ENCODE data around the gene GABARAPL2.

The GABARAPL2 gene

DNA sequence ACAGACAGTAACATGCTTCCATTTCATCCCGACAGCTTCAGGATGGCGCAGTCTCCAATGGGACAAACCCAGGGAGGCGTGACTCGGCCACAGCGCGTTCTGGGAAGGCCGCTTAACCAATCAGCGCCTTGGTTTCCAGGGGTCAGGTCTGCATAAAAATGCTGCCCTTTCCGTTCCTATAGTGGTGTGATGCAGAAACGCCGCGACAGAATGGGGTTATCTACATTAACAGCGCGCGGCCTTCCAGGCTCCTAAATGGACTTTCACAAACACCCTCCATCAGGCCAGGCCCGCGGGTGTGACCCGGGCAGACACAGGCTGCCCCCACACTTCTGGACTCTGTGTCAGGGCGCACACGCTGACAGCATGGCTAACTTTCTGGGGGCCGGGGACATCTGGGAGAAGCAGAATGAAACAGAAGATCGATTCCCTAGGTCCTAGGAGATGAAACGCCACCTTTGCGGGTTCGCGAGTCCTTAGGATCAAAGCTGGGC, 10.9 kb upstream of the GABARAPL2 start:
- DNase-seq (ENCODE audit: low read depth) = no peak

DNA sequence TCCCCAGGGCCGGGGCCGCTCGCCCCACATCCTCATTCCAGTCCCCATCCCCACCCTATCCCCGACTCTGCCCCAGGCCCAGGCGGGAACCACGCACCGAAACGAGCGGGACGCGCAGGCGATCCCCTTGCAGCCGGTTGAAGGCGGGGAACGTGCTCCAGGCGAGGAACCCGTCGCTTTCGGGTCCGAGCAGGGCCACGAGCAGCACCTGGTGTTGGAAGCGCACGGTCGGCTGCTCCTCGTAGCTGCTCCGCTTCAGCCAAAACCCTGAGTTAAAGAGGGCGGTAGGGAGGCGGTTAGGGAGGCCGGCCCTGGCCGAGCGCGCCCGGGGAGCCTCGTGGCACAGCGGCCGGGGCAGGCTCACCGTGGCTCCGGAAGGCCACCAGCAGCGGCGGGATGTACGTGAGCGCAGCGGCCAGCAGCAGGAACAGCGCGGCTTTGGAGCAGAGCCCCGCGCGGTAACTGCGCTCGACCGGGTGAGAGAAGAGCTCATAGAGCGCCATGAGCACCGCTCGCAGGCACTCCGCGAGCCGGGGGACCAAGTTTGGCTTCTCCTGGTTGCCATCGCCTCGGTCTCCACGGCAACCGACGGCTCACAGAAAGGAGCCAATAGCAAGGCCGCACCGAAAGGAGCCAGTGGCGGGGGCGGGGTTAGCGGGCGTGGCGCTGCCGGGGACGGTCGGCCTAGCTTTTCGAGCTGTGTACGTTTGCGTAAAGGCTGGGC, 10.3 kb upstream of the GABARAPL2 start, which contains the start of gene TMEM231:
Gene TMEM231 (minus strand): TSS at position 546 of the 724 bp plus-strand sequence. CDS start 43 bp downstream, at position 503.
- DNase-seq (ENCODE audit: low read depth) = peak; percentile 94

DNA sequence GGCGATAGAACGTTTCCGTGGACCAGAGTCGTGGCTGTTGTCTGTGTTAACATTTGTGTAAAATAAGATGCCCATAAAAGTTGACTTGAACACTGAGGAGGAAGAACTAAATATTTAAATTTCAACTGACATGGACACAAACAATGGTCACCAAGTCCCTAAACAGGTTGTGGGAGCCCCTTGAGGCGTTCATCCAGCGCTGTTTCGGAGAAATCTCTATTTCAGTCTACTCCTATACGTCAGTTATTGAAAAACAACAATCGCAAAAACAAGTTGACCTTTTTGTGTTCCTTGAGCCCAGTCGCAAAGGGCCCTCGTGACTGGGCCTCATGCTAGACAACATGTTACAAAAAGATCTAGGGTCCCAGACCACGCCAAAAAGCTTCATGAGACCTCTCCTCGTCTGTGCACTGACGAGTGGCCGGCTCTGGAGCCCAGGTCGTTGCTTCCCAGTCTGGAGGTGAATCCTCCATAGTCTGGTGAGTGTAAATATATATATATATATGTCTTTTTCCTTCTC, 9.7 kb upstream of the GABARAPL2 start:
- DNase-seq (ENCODE audit: low read depth) = no peak

DNA sequence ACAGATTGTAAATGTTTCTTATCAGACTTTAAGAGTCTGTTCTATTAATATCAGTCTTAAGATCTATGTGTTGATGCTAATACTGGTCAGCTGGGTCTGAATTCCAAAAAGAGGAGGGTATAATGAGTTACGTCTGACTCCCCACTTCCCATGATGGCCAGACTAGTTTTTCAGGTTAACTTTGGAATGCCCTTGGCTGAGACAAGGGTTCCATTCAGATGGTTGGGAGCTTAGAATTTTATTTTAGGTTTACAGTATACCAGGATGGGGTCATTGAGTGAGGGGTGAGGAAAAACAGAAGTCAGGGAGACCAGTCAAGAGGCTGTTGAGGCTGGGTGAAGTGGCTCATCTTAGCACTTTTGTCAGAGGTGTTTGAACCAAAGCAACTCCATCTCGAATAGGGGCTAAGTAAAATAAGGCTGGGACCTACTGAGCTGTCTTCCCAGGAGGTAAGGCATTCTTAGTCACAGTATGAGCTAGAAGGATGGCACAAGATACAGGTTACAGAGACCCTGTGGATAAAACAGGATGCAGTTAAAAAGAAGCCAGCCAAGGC, 7.3 kb upstream of the GABARAPL2 start:
- no peak for DNase-seq (ENCODE audit: low read depth)

DNA sequence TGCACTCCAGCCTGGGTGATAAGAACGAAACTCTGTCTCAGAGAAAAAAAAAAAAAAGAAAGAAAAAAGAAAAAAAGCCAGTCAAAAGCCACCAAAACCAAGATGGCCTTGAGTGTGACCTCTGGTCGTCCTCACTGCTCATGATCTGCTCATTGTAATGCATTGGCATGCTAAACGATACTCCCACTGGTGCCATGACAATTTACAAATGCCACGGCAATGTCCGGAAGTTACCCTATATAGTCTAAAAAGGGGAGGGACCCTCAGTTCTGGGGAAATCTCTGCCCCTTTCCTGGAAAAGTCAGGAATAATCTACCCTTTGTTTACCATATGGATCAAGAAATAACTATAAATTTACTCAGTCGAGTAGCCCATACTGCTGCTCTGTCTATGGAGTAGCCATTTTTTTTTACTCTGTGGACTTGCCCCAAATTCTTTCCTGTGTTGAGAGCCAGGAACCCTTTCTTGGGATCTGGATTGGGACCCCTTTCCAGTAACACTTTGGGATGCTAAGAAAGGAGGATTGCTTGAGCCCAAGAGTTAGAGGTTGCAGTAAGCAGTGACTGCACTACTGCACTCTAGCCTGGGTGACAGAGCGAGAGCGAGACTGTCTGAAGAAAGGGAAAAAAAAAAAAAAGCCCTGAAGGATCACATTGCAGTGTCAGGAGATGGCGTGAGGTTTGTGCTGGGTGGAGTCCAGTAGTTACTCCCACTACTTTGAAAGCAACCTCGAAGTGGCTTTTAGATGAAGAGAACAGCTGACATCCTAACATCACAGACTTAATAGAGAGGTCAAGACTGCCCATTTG, 6.4 kb upstream of the GABARAPL2 start:
- no peak for DNase-seq (ENCODE audit: low read depth)

DNA sequence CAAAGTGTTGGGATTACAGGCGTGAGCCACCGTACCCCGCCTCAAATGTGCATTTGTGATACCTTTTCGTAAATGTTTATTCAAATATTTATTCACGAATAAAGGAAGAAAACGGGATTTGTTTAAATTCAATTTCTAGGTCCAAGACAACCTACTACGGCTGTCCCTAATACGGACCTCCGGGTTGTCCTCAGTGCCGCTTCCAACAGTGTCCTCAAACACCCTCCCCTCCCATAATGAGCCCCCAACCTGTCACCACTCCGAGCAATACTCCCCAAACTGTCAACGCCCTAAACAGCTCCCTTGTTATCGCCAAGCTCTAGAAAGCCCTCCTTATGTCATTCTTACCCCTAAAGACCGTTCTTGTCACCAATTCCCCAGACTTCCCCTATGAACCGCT, 539 bp upstream of the GABARAPL2 start:
- DNase-seq (ENCODE audit: low read depth) = no peak

DNA sequence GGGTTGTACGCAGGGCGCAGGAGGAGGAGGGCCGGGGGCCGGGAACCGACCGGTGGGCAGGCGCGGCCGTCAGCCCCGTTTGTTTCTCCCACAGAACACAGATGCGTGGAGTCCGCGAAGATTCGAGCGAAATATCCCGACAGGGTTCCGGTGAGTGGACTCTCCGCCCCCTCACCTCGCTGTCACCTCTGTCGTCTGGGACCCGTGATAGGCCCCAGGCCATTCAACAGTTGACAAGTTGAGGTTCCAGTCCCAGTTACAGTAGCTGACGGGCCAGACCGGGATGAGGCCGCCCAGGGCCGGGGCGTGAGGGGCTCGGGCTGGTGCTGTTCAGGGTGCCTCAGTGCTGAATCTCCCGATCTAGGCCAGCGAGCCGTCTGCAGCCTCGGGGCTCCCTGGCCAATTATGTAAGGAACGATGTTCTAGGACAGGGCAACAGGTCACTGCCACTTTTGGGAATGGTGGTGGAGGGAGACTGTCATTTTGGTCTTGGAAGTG, 628 bp downstream of the GABARAPL2 start:
- DNase-seq (ENCODE audit: low read depth) = no peak

DNA sequence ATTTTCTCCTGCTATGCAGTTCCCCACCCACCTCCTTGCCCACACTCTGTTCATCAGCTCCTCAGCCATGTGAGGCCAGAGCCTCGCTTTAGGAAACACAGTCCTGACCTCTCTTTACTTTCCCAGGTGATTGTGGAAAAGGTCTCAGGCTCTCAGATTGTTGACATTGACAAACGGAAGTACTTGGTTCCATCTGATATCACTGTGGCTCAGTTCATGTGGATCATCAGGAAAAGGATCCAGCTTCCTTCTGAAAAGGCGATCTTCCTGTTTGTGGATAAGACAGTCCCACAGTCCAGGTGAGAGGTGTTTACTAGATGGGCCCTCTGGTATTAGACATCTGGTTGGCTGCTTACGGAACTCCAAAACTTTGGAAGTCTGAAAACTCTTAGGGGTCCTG, 1.7 kb downstream of the GABARAPL2 start:
- no peak for DNase-seq (ENCODE audit: low read depth)

DNA sequence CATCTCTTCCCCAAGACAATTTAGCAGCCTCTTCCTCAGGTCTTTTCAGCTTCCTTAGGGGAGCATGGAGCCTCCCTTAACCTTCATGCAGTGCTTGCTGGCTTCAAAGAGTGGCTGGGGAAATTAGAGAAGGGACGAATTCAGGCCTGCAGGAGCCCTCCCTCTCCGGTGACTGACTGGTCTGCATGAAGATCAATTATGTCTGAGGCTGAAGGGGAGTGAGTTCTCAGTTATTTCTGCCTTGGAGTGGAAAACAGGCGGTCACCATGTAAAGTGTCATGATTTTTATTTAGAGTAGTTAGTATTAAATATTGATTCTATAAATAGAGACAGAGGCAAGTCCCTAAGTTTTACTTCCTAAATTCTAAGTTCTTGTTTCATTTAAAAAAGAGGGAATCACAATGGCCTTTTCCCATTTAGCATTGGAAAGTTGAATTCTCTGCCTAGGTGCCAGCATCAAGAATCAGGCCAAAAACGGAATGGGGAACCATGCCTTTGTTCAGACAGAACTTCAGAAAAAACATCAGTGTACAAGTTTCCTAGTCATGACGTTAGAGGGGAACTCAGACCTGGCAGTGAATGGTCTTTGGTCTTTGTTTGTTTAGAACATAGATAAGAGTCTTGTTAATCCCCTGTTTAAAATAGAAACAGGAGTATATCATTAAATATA, 4.4 kb downstream of the GABARAPL2 start:
- DNase-seq (ENCODE audit: low read depth) = no peak

DNA sequence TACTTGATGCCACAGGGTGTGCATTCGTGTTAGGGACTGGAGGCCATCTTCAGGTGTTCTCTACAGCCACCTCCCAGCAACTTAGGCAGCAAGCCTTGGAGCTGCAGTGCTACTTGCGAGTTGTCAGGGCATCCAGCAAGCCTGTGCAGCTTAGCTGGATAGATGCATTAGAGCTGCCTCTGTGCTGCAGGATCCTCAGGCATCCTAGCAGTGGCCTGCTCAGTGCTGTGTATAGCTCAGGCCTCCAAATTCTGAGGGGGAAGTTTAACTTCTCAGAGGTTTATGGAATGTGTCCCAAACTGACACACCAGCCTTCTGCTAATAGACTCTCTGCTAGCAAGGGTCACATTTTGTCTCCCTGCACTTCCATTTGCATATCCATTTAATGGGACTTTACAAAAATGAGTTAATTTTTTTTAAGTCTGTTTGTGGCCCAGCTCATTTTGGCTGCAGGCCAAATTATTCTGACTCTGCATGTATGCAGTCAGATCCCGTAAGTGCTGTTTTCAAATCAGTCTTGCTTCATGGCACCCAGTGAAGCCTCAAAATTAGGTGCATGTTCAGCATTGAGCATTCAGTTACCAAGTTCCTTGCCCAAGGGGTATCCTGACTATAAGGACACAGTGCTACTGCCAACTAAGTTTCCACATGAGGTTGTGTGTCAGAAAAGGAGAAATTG, 6.8 kb downstream of the GABARAPL2 start:
- DNase-seq (ENCODE audit: low read depth) = no peak

DNA sequence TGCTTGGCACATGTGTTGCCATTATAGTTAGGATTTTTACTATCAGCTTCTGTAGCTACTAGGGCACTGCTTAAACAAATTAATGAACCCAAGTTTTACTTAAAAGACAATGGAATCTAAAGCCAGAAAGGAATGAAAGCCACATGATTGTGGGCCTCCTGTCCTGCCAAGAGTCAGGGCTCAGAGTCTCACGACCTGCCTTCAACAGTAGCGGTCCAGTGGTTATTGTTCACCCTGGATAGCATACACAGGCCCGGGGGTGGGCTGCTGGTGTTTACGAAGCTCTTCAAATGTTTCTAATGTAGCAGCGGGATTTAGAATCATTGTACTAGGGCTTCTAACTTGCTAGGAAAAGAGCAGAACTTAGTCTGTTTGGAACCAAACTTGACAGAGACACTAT, 7.8 kb downstream of the GABARAPL2 start:
- no peak for DNase-seq (ENCODE audit: low read depth)

DNA sequence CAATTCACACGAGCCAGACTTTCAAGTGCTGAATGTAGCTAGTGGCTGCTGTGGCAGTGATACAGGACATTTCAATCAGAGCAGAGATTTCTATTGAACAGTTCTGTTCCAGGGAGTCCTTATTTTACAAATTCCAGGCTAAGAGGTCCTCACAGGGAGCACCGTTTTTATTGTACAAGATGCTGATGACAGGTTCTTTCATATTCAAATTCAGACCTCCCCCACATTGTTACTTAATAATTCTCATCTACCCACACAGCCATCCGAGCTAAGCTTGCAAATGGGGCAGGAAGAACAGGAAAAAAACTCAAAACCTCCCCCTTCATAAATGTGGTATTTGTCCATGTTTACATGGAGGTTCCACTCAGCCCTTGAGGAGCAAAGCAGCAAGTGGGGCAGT, 9.8 kb downstream of the GABARAPL2 start:
- DNase-seq (ENCODE audit: low read depth) = no peak

DNA sequence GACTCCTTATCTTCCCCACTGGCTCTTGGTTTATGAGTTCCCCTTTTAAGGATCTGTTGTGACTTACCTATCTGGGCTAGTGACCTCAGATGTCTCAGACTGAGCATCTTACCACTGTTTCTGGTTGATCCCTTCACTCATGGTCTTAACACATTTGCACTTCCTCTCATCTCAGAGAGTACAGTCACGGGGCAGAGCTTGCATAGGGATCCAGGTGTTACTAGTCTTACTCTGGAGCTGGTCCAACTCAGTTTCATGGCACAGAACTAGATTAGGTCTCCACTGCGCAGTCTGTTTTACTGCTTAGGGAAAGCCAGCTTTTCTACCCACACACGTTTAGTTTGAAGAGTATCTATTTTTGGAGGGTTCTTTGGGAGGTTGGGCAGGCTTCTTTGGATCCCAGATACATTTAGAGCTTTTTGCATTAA, 10.2 kb downstream of the GABARAPL2 start:
- no peak for DNase-seq (ENCODE audit: low read depth)

DNA sequence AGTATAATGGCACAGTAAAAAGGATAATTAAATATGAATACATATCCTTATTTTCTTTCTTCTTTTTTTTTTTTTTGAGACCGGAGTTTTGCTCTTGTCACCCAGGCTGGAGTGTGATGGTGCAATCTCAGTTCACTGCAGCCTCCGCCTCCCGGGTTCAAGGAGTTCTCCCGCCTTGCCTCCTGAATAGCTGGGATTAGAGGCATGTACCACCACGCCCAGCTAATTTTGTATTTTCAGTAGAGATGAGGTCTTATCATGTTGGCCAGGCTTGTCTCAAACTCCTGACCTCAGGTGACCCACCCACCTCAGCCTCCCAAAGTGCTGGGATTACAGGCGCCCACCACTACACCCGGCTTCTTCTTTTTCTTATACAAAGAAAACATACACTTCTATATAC, 12.0 kb downstream of the GABARAPL2 start:
- DNase-seq (ENCODE audit: low read depth) = no peak

DNA sequence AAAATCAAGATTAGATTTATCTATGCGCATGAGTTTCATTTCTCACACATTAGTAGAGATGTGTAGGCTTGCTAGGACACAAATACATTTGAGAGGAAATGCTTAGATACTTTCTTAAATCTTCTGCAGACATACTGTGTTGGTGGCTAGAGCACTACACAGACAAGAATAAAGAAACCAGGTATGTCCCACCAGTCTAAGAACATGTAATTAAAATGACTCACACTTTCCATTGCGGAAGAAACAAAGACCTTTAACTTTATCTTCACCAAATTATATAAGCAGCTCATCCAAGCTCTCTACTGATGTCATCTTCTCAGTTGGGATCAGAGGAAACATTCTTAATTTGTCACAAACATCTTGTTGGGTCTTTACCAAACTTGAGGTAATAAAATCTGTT, 12.5 kb downstream of the GABARAPL2 start:
- DNase-seq (ENCODE audit: low read depth) = no peak

DNA sequence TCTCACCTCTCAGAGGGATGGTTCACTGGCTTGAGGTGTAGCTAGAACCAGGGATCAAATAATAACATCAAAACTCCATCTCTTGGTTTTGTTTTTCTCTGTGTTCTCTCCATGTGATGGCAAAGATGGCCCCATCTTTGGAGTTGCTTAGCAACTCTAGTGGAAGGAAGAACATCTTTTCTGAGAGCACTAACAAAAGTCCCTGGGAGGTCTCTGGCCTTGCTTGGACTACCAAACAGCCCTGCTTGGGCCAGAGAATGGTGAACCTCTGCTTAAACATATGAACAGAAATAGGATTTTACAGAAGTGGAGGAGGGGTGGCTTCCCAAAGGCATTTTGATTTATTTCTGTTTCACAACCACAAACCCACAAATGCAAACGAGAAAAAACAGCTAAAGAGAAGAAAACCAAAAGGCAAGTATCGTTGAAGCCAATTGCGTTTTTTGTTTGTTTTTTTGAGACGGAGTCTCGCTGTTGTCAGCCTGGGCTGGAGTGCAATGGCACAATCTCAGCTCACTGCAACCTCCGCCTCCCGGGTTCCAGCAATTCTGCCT, 13.2 kb downstream of the GABARAPL2 start:
- DNase-seq (ENCODE audit: low read depth) = no peak

DNA sequence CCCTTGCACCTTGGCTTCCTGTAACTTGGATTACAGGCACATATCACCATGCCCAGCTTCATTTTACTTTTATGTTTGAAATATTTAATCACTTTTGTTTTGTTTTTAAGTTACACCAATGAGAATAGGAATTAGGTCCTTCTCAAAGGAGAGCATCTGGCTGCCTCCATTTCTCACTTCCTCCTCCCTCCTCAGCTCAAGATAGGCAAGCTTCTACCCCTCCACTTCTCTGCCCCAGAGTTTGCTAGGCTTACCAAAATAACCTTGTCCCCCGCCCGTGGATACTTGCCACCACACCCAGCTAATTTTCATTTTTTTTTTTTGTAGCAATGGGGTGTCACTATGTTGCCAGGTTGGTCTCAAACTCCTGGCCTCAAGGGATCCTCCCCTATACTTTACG, 17.9 kb downstream of the GABARAPL2 start:
- DNase-seq (ENCODE audit: low read depth) = no peak

DNA sequence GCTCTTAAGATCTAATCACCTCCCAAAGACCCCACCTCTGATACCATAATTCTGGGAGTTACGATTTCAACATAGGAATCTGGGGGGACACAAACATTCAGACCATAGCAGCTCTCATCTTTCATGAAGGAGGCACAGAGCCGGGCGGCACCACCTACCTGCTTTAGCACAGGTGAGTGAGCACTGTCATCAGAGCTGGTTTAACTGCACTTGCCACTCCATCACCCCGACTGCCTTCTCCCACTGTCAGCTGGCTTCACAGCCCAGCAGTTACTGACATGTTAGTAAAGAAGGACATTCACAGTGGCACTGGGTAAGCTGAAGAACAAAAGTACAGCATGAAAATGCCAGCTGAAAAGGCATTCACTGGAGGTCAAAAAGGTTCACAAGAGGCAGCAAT, 22.5 kb downstream of the GABARAPL2 start:
- DNase-seq (ENCODE audit: low read depth) = no peak

DNA sequence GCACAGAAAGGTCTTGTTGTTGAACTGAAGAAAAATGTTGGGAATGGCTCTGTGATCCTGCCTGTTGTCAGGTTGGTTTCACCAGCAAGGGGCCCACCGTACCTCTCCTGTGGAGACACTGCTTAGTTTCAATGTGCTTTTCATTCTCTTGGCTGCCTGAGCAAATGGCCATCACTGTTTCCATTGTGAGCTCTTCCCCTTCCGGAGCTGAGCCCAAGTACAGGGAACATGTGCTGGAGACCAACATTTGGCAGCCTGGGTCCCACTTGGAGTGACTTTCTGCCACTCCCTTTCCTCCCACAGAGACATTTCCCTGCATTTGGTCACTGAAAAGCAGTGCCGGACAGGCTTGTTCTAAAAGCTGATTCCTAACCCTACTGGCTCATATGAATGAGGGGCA, 23.1 kb downstream of the GABARAPL2 start:
- no peak for DNase-seq (ENCODE audit: low read depth)

DNA sequence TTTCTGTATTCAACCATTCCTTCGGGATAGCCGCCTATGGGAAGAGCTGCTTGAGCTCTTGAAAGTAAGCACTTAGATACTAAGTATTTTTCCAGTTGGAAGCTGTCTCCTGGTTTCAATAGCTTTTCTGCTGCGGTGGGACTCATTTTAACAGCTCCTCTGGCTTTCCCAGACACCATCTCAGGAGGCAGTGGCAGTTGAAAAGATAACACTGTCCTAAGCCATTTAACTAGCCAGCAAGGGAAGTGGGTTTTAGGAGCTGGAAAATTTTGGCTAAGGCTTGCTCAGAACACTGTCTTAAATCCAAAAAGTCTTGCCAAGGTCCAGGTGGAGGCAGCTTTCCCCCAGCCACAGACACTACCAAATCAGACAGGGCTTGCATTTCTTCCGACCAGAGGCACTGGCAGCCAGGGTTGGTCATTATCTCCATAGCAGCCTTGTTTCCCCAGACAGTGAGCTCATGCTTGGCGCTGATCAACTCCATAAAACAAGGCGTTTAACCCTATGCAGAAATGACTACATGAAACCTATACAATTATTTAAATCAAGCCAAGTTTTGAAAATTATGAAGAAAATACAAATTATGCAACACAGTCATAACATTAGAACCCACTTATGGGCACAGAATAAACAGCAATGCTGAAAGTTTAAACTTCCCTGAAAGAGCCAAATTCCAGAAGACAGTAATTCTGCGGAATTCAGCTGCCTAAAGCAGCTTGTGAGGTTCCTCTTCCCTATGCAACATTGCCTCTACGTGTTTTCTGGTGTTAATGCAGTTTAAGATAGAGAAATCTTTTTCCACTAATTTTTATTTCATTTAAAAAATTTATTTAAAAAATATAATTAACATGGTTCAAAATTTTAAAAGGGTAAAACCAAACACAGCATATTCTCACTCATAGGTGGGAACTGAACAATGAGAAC, 25.0 kb downstream of the GABARAPL2 start:
- no peak for DNase-seq (ENCODE audit: low read depth)

Measured in activated gamma-delta T cell treated with anti-CD3 and anti-CD28 coated beads, Interleukin-2, amount 50 U/mL, for 16 hours (primary cell).